Progenitor cell of endocrine pancreas (in vitro differentiated cells): ENCODE data around the gene DVL1. TPM values are rescaled to one million over a fixed set of nuclear protein-coding genes. Genes with fewer than 3 reads are reported as not detected.

ENCODE experiments used
- DNase-seq: peaks from one replicate; pipeline ENCODE4 v3.0.0; 2021; ENCODE audit warnings: low spot score; ENCODE audit not compliant: unreplicated experiment
- H3K27ac Mint-ChIP-seq: 2 replicates; pipeline ENCODE4 v1.8.0; 2021; ENCODE audit warnings: mild to moderate bottlenecking, moderate library complexity, mixed read lengths
- H3K27me3 Mint-ChIP-seq: 2 replicates; pipeline ENCODE4 v1.8.0; 2021; ENCODE audit warnings: mixed read lengths
- H3K36me3 Mint-ChIP-seq: 2 replicates; pipeline ENCODE4 v1.8.0; 2022; ENCODE audit warnings: mixed read lengths; ENCODE audit not compliant: insufficient read depth
- H3K4me1 Mint-ChIP-seq: 2 replicates; pipeline ENCODE4 v1.8.0; 2021; ENCODE audit warnings: low read depth, mixed read lengths
- H3K4me3 Mint-ChIP-seq: 2 replicates; pipeline ENCODE4 v1.8.0; 2021; ENCODE audit warnings: low read depth, mild to moderate bottlenecking, moderate library complexity, mixed read lengths
- H3K9me3 Mint-ChIP-seq: 2 replicates; pipeline ENCODE4 v1.8.0; 2021; ENCODE audit warnings: low read depth, mixed read lengths
- total RNA-seq: library from RNA; stranded (reverse); gene quantifications from 2 replicates; pipeline ENCODE4 v1.2.1, GENCODE V29; 2021
- TF ChIP-seq, protein P1 (sequence below): fragments of 200-600 bp; sonication (generic); IDR thresholded peaks from one replicate; pipeline ENCODE4 v1.5.0; 2021; ENCODE audit warnings: antibody characterized with exemption, mild to moderate bottlenecking; ENCODE audit not compliant: unreplicated experiment

DVL1 gene
- total RNA-seq, 1 donor from 2014 or later = 60.1 TPM

DNA sequence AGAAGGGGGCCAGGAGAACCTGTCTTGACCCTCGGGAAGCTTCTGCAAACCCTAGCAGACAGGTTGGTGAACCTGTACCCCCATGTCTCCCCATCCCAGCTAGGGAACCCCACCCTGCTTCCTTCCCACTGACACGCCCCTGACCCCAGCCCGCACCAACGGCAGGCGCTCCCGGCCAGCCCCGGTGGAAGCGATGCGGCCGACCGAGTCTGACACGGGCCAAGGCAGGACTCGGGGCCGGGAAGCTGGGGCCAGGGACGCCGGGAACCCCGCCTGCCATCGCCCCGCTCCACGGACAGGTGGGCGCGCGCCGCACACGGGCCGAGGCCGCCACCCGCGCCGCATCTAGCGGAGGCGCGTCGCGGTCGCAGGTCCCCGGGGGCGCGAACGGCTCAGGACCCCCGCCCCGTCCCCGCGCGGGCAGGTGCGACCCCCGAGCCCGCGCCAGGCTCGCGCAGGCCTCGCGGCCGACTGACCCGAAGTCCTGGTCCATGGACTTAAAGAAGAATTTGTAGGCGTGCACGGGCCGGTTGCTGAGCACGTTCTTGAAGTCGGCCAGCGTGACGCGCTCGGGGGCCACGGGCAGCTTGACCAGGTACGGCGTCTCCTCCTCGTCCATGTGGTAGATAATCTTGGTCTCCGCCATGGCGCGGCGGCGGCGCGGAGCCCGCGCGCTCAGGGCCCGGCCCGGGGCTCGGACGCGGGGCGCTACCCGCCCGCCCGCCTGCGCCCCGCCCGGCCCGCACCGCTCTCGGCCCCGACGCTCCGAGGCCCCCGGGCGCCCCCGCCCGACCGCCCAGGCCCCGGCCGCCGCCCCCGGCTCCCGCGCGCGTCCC, 580 bp downstream of the DVL1 start:
- peak overlapping the region; percentile 74 for H3K27ac Mint-ChIP-seq
- peak overlapping the region; percentile 75 for H3K4me3 Mint-ChIP-seq
- no peaks in the 10 kb centered on the region for H3K36me3 Mint-ChIP-seq
- DNase-seq = no peak
- peaks cover 9% of the 10 kb centered on the region for H3K4me1 Mint-ChIP-seq
- TF ChIP-seq, protein P1, sequence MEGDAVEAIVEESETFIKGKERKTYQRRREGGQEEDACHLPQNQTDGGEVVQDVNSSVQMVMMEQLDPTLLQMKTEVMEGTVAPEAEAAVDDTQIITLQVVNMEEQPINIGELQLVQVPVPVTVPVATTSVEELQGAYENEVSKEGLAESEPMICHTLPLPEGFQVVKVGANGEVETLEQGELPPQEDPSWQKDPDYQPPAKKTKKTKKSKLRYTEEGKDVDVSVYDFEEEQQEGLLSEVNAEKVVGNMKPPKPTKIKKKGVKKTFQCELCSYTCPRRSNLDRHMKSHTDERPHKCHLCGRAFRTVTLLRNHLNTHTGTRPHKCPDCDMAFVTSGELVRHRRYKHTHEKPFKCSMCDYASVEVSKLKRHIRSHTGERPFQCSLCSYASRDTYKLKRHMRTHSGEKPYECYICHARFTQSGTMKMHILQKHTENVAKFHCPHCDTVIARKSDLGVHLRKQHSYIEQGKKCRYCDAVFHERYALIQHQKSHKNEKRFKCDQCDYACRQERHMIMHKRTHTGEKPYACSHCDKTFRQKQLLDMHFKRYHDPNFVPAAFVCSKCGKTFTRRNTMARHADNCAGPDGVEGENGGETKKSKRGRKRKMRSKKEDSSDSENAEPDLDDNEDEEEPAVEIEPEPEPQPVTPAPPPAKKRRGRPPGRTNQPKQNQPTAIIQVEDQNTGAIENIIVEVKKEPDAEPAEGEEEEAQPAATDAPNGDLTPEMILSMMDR = no peak
- H3K9me3 Mint-ChIP-seq = no peaks in the 10 kb centered on the region
- H3K27me3 Mint-ChIP-seq = peaks cover 11% of the 10 kb centered on the region

DNA sequence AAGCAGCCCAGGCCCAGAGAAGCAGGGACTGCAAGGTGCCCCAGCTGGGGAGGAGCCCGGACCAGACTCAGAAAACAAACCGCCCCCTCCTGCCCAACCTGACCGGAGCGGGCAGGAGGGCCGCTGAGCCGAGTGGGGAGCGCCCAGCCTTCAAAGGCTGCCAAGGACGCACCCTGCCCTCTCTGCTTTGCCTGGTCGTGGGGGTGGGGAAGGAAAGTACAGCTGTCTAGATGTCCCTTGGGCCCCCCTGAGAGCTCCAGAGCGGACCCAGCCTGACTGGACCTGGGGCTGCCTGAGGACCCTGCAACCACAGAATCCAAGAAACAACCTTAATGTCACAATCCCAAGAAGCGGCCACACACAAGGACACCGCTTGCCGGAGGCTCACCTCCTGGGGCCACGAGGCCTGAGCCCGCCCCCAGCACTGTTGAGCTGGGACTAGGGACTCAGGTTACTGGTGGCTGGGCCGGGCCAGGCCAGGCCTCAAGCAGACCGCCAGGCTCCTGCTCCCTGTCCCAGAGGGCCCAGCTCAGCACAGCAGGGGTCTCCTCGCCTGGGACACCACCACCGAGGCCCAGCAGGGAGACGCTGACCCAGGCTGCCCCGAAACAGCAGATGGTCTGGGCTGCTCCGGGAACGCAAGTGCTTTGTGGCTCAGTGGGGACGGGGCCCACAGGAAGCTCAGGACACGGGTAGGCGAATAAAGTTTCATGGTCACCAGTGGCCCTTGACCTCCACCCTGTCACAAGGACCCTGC, 1.4 kb downstream of the DVL1 start:
- no peaks in the 10 kb centered on the region for H3K9me3 Mint-ChIP-seq
- H3K4me1 Mint-ChIP-seq = peaks cover 9% of the 10 kb centered on the region
- DNase-seq = no peak
- H3K27ac Mint-ChIP-seq = peak overlapping the region; percentile 74
- peak overlapping the region; percentile 75 for H3K4me3 Mint-ChIP-seq
- no peaks in the 10 kb centered on the region for H3K36me3 Mint-ChIP-seq
- H3K27me3 Mint-ChIP-seq = peaks cover 8% of the 10 kb centered on the region
- TF ChIP-seq, protein P1 = no peak

DNA sequence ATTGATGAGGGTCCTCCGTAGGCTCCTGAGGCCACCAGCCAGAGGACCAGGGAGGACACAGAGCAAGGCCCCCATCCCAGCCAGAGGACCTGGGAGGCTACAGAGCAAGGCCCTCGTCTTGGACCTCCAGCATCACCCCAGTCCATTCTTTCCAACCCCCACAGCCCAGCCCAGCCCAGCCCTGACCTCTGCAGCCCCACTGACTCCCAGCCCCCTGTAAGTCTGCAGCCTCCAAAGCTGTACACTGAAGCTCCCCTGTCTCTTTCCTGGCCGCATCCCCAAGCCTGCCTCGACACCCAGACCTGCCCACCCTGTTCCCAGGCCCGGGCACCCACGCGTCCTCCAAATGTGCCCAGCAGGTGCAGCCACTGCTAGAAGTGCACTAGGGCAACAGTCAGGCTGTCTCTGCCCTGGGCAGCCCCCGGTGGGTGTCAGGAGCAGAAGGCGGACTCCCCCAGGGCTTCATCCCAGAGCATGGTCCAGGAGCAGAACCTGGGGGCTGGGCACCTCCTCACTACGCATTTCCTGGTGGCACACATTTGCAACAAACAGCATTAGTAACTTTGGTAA, 2.1 kb downstream of the DVL1 start:
- H3K9me3 Mint-ChIP-seq = no peaks in the 10 kb centered on the region

DNA sequence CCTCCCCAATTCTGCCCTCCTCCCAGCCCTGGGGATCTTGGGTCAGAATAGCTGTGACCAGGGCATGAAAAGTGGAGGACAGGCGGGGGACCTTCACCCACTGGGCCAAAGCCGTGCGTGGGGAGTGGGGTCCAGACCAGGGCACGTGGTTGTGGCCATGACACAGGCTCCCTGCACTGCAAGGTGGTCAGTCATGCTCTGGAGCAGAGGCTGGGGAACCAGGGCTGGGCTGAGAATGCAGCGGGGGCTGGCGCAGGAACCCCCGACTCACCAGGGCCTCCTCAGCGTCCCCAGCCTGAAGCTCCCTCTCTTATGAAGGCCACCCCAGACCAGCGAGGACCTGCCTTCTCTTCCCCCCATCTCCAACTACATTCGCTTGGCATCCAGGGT, 2.7 kb downstream of the DVL1 start:
- no peaks in the 10 kb centered on the region for H3K36me3 Mint-ChIP-seq
- H3K9me3 Mint-ChIP-seq = no peaks in the 10 kb centered on the region
- H3K4me3 Mint-ChIP-seq = peak overlapping the region; percentile 75
- H3K4me1 Mint-ChIP-seq = peaks cover 9% of the 10 kb centered on the region
- DNase-seq = no peak
- H3K27me3 Mint-ChIP-seq = no peaks in the 10 kb centered on the region
- H3K27ac Mint-ChIP-seq = no peak overlapping the region
- TF ChIP-seq, protein P1 = no peak

More for the DNA sequence above, 2.1 kb downstream of the DVL1 start:
- H3K36me3 Mint-ChIP-seq = no peaks in the 10 kb centered on the region
- DNase-seq = no peak
- H3K27me3 Mint-ChIP-seq = peaks cover under 1% of the 10 kb centered on the region
- peak overlapping the region; percentile 74 for H3K27ac Mint-ChIP-seq
- TF ChIP-seq, protein P1 = no peak
- peak overlapping the region; percentile 75 for H3K4me3 Mint-ChIP-seq
- peaks cover 9% of the 10 kb centered on the region for H3K4me1 Mint-ChIP-seq

DNA sequence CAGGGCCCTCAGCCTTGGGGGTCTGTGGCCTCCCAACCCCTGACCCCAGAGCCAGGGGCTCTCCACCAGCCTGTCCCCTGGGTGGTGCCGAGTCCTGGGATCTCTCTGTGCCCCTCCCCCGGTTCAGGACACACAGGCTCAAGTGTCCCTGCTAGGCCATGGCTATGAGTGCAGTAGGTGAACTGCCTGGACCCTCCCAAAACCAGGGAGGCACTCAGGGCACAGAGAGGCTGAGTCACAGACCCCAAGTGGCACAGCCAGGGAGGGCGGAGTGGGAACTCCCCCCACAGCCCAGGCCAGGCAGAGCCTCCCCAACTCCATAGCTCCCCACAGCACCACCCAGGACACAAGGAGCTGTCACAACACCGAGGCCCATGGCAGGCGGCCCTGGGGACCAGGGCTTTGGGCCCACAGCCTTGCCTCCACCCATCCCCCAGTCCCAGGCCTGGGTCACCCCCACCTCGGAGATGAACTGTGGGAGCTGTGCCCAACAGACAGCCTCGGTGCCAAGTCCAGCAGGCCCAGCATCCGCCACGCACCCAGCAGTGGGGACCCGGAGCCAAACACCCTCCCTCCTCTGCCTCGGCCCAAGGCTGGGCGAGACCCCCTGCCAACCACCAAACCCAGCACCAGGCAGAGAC, 3.2 kb downstream of the DVL1 start:
- no peak overlapping the region for H3K27ac Mint-ChIP-seq
- TF ChIP-seq, protein P1 = no peak
- H3K4me3 Mint-ChIP-seq = no peak overlapping the region
- H3K27me3 Mint-ChIP-seq = no peaks in the 10 kb centered on the region
- peaks cover 9% of the 10 kb centered on the region for H3K4me1 Mint-ChIP-seq
- no peak for DNase-seq
- peaks cover 2% of the 10 kb centered on the region for H3K36me3 Mint-ChIP-seq
- no peaks in the 10 kb centered on the region for H3K9me3 Mint-ChIP-seq
